Measurements from ENCODE around the gene SREBF2. TPM values are rescaled to one million over a fixed set of nuclear protein-coding genes. Genes with fewer than 3 reads are reported as not detected.

The SREBF2 gene
- total RNA-seq, 1 experiment from 2014 or later, result 40.0 TPM

DNA sequence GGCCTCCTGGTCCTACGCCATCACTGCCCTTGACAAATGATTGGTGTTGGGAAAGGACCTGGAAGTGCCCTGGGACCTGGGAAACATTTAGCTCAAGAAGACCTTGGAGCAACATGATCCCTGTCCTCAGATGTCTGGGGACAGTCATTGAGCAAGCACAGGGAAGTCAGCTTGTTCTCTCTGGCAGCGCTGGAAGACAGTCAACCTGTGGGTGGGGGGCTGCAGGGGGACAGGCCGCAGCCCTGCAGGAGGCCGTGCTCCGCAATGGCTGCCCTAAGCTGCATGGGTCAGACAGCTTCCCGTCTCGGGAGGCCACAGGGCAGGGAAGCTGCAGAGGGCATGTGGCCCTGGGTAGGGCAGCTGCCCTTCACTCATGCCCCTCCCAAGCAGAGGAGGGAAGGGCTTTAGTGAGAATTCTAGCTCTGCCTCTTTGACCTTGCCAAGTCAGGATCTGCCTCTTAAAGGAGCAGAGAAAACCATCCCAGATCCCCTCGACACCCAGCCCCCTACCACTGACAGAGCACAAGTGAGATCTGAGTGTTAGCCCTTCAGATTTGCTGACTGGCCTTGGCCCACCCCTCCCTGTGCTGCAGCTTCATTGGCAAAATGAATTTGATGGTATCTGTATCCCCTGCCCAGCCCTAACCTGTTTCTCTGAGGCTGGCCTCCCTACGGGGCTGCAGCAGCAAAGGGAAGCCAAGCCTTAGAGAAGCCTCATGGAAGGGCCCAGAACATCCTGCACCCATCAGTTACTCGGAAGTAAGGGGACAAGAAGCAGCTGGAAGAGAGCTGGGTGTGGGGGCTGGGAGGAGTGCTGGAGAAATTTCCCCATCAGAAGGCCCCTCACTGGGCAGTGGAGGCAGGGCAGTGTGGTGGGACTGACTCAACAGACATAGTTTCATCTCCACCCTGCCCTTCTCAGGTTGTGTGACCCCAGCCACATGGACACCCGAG, 6.2 kb upstream of the SREBF2 start:
- ATAC-seq (no peak), DNase-seq (no peak)
- ChIA-PET POLR2A (ENCODE audit: unreplicated experiment) (no interaction called here), CTCF (no interaction called here)
- no peak for TF ChIP-seq EZH2phosphoT487 (IDR thresholded peaks at IDR 0.05; ENCODE audit: borderline replicate concordance, low read length)
- TF ChIP-seq, protein P1, sequence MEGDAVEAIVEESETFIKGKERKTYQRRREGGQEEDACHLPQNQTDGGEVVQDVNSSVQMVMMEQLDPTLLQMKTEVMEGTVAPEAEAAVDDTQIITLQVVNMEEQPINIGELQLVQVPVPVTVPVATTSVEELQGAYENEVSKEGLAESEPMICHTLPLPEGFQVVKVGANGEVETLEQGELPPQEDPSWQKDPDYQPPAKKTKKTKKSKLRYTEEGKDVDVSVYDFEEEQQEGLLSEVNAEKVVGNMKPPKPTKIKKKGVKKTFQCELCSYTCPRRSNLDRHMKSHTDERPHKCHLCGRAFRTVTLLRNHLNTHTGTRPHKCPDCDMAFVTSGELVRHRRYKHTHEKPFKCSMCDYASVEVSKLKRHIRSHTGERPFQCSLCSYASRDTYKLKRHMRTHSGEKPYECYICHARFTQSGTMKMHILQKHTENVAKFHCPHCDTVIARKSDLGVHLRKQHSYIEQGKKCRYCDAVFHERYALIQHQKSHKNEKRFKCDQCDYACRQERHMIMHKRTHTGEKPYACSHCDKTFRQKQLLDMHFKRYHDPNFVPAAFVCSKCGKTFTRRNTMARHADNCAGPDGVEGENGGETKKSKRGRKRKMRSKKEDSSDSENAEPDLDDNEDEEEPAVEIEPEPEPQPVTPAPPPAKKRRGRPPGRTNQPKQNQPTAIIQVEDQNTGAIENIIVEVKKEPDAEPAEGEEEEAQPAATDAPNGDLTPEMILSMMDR (conservative IDR thresholded peaks at IDR 0.05; ENCODE audit: low read depth, low read length), result no peak
- no peak for TF ChIP-seq EZH2 (IDR thresholded peaks at IDR 0.05; ENCODE audit: low read length, unreplicated experiment)
- Histone ChIP-seq H4K20me1 (ENCODE audit: low read length) (no peaks in the 10 kb centered on the region), H3F3A (ENCODE audit: low read length, unreplicated experiment) (no peaks in the 10 kb centered on the region), H3K4me2 (ENCODE audit: low read length) (no peak overlapping the region), H3K27ac (ENCODE audit: low read length) (no peak overlapping the region), H3K4me3 (ENCODE audit: low read length) (no peak overlapping the region), H2AFZ (ENCODE audit: low read length) (no peak overlapping the region), H3K9me2 (replicated peaks; ENCODE audit: low read length) (no peaks in the 10 kb centered on the region), H3K27me3 (ENCODE audit: low read length) (no peaks in the 10 kb centered on the region), H3K9ac (ENCODE audit: low read length) (no peak overlapping the region), H3K4me1 (ENCODE audit: insufficient read depth, low read length) (peaks cover 13% of the 10 kb centered on the region), H3K36me3 (ENCODE audit: low read depth, low read length) (peaks cover 5% of the 10 kb centered on the region), H3K9me3 (ENCODE audit: low read length) (no peaks in the 10 kb centered on the region), H3K79me2 (ENCODE audit: low read length) (no peaks in the 10 kb centered on the region)
- no TSS peak for BruUV-seq (replicated peaks)
- intact Hi-C loops (cut with micrococcal nuclease), result no loop called here

DNA sequence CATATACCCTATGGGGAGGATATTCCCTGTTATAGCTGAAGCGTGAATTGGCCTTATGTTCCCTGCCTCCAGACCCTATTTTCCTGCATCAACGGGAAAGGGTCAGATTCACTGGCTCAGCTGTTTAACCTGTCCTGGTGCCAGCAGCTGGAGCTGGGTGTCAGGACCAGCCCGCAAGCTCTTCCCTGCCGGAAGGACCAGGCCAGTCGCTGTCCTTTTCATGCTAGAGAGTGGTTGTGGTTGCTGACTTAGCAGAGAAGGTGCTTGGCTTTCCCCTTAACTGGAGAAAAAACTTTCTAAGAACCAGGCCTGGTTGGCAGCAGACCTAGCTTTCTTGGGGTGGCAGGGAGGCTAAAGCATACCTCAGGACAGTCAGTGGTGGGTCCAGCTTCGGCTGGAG, 5.2 kb upstream of the SREBF2 start:
- BruUV-seq (replicated peaks), result no TSS peak
- H3K9ac ChIP-seq (ENCODE audit: low read length), result no peak overlapping the region
- intact Hi-C loops (cut with micrococcal nuclease), result no loop called here
- H3K4me3 ChIP-seq (ENCODE audit: low read length), result no peak overlapping the region
- no peak overlapping the region for H2AFZ ChIP-seq (ENCODE audit: low read length)
- no peaks in the 10 kb centered on the region for H3F3A ChIP-seq (ENCODE audit: low read length, unreplicated experiment)
- no peak overlapping the region for H3K27ac ChIP-seq (ENCODE audit: low read length)
- H3K27me3 ChIP-seq (ENCODE audit: low read length), result no peaks in the 10 kb centered on the region
- DNase-seq (no peak), ATAC-seq (no peak)
- H3K4me1 ChIP-seq (ENCODE audit: insufficient read depth, low read length), result peaks cover 11% of the 10 kb centered on the region
- no peak overlapping the region for H3K4me2 ChIP-seq (ENCODE audit: low read length)
- H4K20me1 ChIP-seq (ENCODE audit: low read length), result no peaks in the 10 kb centered on the region
- no peaks in the 10 kb centered on the region for H3K79me2 ChIP-seq (ENCODE audit: low read length)
- no peaks in the 10 kb centered on the region for H3K9me3 ChIP-seq (ENCODE audit: low read length)
- H3K9me2 ChIP-seq (replicated peaks; ENCODE audit: low read length), result no peaks in the 10 kb centered on the region
- ChIA-PET CTCF (no interaction called here), POLR2A (ENCODE audit: unreplicated experiment) (no interaction called here)
- peaks cover 5% of the 10 kb centered on the region for H3K36me3 ChIP-seq (ENCODE audit: low read depth, low read length)
- TF ChIP-seq EZH2 (IDR thresholded peaks at IDR 0.05; ENCODE audit: low read length, unreplicated experiment) (no peak), EZH2phosphoT487 (IDR thresholded peaks at IDR 0.05; ENCODE audit: borderline replicate concordance, low read length) (no peak)
- TF ChIP-seq, protein P1 (conservative IDR thresholded peaks at IDR 0.05; ENCODE audit: low read depth, low read length), result no peak

DNA sequence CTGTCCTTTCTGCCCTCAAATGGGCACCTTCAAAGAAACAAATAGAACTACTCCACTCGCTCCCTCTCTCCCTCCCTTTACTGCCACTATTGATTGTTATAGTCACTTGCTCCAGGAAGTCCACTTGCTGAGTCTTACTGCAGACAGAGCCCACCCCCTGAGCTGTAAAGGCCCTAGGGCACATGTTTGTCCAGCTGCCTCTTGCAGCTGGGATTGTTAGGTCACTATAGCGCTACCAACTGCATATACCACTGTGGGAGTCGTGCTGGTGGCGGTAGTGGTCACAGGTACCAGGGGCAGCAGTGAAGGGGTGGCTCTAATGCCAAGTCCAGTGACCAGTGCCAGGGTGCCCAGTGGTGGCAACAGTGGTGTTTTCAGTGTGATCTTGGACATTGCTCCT, 4.4 kb upstream of the SREBF2 start:
- Histone ChIP-seq H3K4me1 (ENCODE audit: insufficient read depth, low read length) (peaks cover 6% of the 10 kb centered on the region), H2AFZ (ENCODE audit: low read length) (no peak overlapping the region), H3K27ac (ENCODE audit: low read length) (no peak overlapping the region), H3K9ac (ENCODE audit: low read length) (no peak overlapping the region), H3K4me2 (ENCODE audit: low read length) (no peak overlapping the region), H3F3A (ENCODE audit: low read length, unreplicated experiment) (no peaks in the 10 kb centered on the region), H3K27me3 (ENCODE audit: low read length) (no peaks in the 10 kb centered on the region), H3K36me3 (ENCODE audit: low read depth, low read length) (peaks cover 4% of the 10 kb centered on the region), H3K9me2 (replicated peaks; ENCODE audit: low read length) (no peaks in the 10 kb centered on the region), H3K4me3 (ENCODE audit: low read length) (no peak overlapping the region), H3K79me2 (ENCODE audit: low read length) (peaks cover 6% of the 10 kb centered on the region), H3K9me3 (ENCODE audit: low read length) (no peaks in the 10 kb centered on the region), H4K20me1 (ENCODE audit: low read length) (no peaks in the 10 kb centered on the region)
- intact Hi-C loops (cut with micrococcal nuclease), result no loop called here
- CTCF ChIA-PET, result no interaction called here
- TF ChIP-seq EZH2 (IDR thresholded peaks at IDR 0.05; ENCODE audit: low read length, unreplicated experiment), result no peak
- TF ChIP-seq EZH2phosphoT487 (IDR thresholded peaks at IDR 0.05; ENCODE audit: borderline replicate concordance, low read length), result no peak
- TF ChIP-seq, protein P1 (conservative IDR thresholded peaks at IDR 0.05; ENCODE audit: low read depth, low read length), result no peak
- no TSS peak for BruUV-seq (replicated peaks)
- ATAC-seq (no peak), DNase-seq (no peak)
- POLR2A ChIA-PET (ENCODE audit: unreplicated experiment), result no interaction called here

Measured in PC-3 (cell line).